Naive thymus-derived CD8-positive, alpha-beta T cell (primary cell): ENCODE results near the gene USP21. TPM values are rescaled to one million over a fixed set of nuclear protein-coding genes. Genes with fewer than 3 reads are reported as not detected.

Experiments used
- ATAC-seq, 2 donors: fragments of 150-1000 bp; cut with Tn5 transposase in 1 of 2; sonication (Bioruptor Pico), chemical (Tn5 transposase) in 1 of 2; 1 replicate in 1 of 2; 2 replicates in 1 of 2; pipeline ENCODE4 v1.10.0; 2021; ENCODE audit warnings: mild to moderate bottlenecking in 2 of 2, moderate library complexity in 2 of 2
- POLR2A ChIA-PET: fragments of 350-600 bp; sonication (Branson Sonifier 250); formaldehyde crosslinking; loops from one replicate; lab custom pipeline; 2021; ENCODE audit warnings: antibody characterized with exemption; lab: Charles Lee
- DNase-seq, 10 donors: peaks; one replicate each; pipeline versions ENCODE4 v3.0.0 to v3.0.0-alpha.2; 2020 to 2022
- H3K27ac Mint-ChIP-seq, 10 donors: one replicate each; pipeline ENCODE4 v1.8.0; 2020 to 2022; ENCODE audit warnings: mild to moderate bottlenecking in 10 of 10, mixed read lengths in 10 of 10, moderate library complexity in 4 of 10, inconsistent platforms in 1 of 10
- H3K27me3 Mint-ChIP-seq, 5 donors: one replicate each; pipeline ENCODE4 v1.8.0; 2021 to 2022; ENCODE audit warnings: mixed read lengths in 5 of 5
- H3K36me3 Mint-ChIP-seq, 3 donors: one replicate each; pipeline ENCODE4 v1.8.0; 2020 to 2022; ENCODE audit warnings: mixed read lengths in 3 of 3, mild to moderate bottlenecking in 2 of 3, inconsistent platforms in 1 of 3
- H3K4me1 Mint-ChIP-seq, 4 donors: one replicate each; pipeline ENCODE4 v1.8.0; 2021 to 2022; ENCODE audit warnings: mixed read lengths in 4 of 4
- H3K4me3 Mint-ChIP-seq, 10 donors: one replicate each; pipeline ENCODE4 v1.8.0; 2020 to 2022; ENCODE audit warnings: mild to moderate bottlenecking in 10 of 10, mixed read lengths in 10 of 10, moderate library complexity in 6 of 10, inconsistent platforms in 1 of 10
- H3K9me3 Mint-ChIP-seq, 9 donors: one replicate each; pipeline ENCODE4 v1.8.0; 2020 to 2022; ENCODE audit warnings: mixed read lengths in 9 of 9, mild to moderate bottlenecking in 3 of 9, inconsistent platforms in 1 of 9, moderate library complexity in 1 of 9
- polyA plus RNA-seq, 3 donors: library from polyadenylated mRNA; unstranded; fragments of 300-500 nt; fragmentation: Illumina TruSeq; gene quantifications; one replicate each; pipeline ENCODE4 v1.2.3, GENCODE V29; 2021
- total RNA-seq, 8 experiments: library from RNA in 2 of 8; stranded (reverse) in 2 of 8; gene quantifications; one replicate each; pipeline ENCODE4 v1.2.3 and lab custom pipeline; 2021 to 2026

USP21 gene
- total and polyA plus RNA-seq, 5 experiments from 2014 or later, result 13.8 to 63.8 (median 31.4) TPM

- H3K9me3 Mint-ChIP-seq, result no peaks in the 10 kb centered on the region
- peak overlapping the region; percentile 89 to 100 (median 94) for H3K27ac Mint-ChIP-seq
- POLR2A ChIA-PET, result interaction anchor here (0.6 to 3.9 kb wide), 16 partner anchors 8 to 136 kb away, joined by 3 to 27 read pairs (median 3); partner anchors contain the start of genes APOA2, ARHGAP30, B4GALT3 and NDUFS2
- ATAC-seq (peak; percentile 3 to 4), DNase-seq (no peak)
- no peaks in the 10 kb centered on the region for H3K27me3 Mint-ChIP-seq
- peaks cover 40 to 83% (median 79%) of the 10 kb centered on the region in 4 donors for H3K4me1 Mint-ChIP-seq
- peak overlapping the region; percentile 74 to 91 (median 88) for H3K4me3 Mint-ChIP-seq
- no peaks in the 10 kb centered on the region for H3K36me3 Mint-ChIP-seq
Measured at GRCh38 chr1:161185732-161186311, 26.5 kb downstream of the USP21 start.

- POLR2A ChIA-PET, result interaction anchor here (0.7 to 3.9 kb wide), 7 partner anchors 11 to 38 kb away, joined by 3 to 26 read pairs (median 5); partner anchors contain the start of genes B4GALT3, NDUFS2, PPOX and TOMM40L
- Mint-ChIP-seq H3K27me3 (no peaks in the 10 kb centered on the region), H3K36me3 (no peaks in the 10 kb centered on the region), H3K27ac (peak overlapping the region; percentile 89 to 100 (median 94)), H3K9me3 (no peaks in the 10 kb centered on the region), H3K4me3 (peak overlapping the region in 9 of 10 donors; percentile 2 to 79 (median 60)), H3K4me1 (peaks cover 36 to 77% (median 73%) of the 10 kb centered on the region in 4 donors)
- ATAC-seq (no peak), DNase-seq (no peak)
Measured at GRCh38 chr1:161187311-161187710, 28.0 kb downstream of the USP21 start.

- Mint-ChIP-seq H3K4me1 (peaks cover 36 to 76% (median 72%) of the 10 kb centered on the region in 4 donors), H3K9me3 (no peaks in the 10 kb centered on the region), H3K4me3 (peak overlapping the region in 4 of 10 donors; percentile 31 to 62 (median 36)), H3K27me3 (no peaks in the 10 kb centered on the region), H3K36me3 (no peaks in the 10 kb centered on the region), H3K27ac (peak overlapping the region in 8 of 10 donors; percentile 62 to 100 (median 82))
- ATAC-seq (no peak), DNase-seq (no peak)
- POLR2A ChIA-PET, result interaction anchor here (0.6 to 3.9 kb wide), 6 partner anchors 11 to 192 kb away, joined by 3 to 26 read pairs (median 4); partner anchors contain the start of genes ADAMTS4, B4GALT3 and PPOX
Measured at GRCh38 chr1:161188381-161188780, 29.1 kb downstream of the USP21 start.

- Mint-ChIP-seq H3K27me3 (no peaks in the 10 kb centered on the region), H3K4me1 (peaks cover 32 to 73% (median 67%) of the 10 kb centered on the region in 4 donors), H3K36me3 (no peaks in the 10 kb centered on the region), H3K4me3 (peak overlapping the region in 1 of 10 donors; percentile 34), H3K27ac (peak overlapping the region in 6 of 10 donors; percentile 43 to 100 (median 73)), H3K9me3 (no peaks in the 10 kb centered on the region)
- POLR2A ChIA-PET, result no interaction called here
- DNase-seq (no peak), ATAC-seq (no peak)
Measured at GRCh38 chr1:161189036-161189435, 29.7 kb downstream of the USP21 start.

- Mint-ChIP-seq H3K9me3 (no peaks in the 10 kb centered on the region), H3K27ac (peak overlapping the region in 3 of 10 donors; percentile 25 to 91 (median 49)), H3K4me1 (peaks cover 21 to 72% (median 61%) of the 10 kb centered on the region in 4 donors), H3K27me3 (no peaks in the 10 kb centered on the region), H3K36me3 (no peaks in the 10 kb centered on the region), H3K4me3 (no peak overlapping the region)
- POLR2A ChIA-PET, result interaction anchor here (0.5 to 5.8 kb wide), 13 partner anchors 8 to 183 kb away, joined by 3 to 59 read pairs (median 5); partner anchors contain the start of genes B4GALT3, DEDD, NDUFS2 and PPOX
- no peak for ATAC-seq
- no peak for DNase-seq
Measured at GRCh38 chr1:161190962-161191521, 31.7 kb downstream of the USP21 start.

GRCh38 chr1:161191971-161192370 is 32.7 kb downstream of the USP21 start:
- POLR2A ChIA-PET, result interaction anchor here (1.1 to 5.8 kb wide), 11 partner anchors 10 to 59 kb away, joined by 3 to 59 read pairs (median 5); partner anchors contain the start of genes B4GALT3, DEDD, NDUFS2 and PPOX
- H3K27me3 Mint-ChIP-seq, result no peaks in the 10 kb centered on the region
- no peaks in the 10 kb centered on the region for H3K36me3 Mint-ChIP-seq
- H3K27ac Mint-ChIP-seq, result peak overlapping the region in 5 of 10 donors; percentile 8 to 97 (median 35)
- no peak for DNase-seq
- no peaks in the 10 kb centered on the region for H3K9me3 Mint-ChIP-seq
- no peak overlapping the region for H3K4me3 Mint-ChIP-seq
- ATAC-seq, result no peak
- peaks cover 17 to 65% (median 53%) of the 10 kb centered on the region in 4 donors for H3K4me1 Mint-ChIP-seq

GRCh38 chr1:161192476-161193465 is 33.5 kb downstream of the USP21 start:
- peak; percentile 38 to 86 (median 66) for DNase-seq
- H3K27ac Mint-ChIP-seq, result peak overlapping the region; percentile 67 to 97 (median 91)
- no peaks in the 10 kb centered on the region for H3K27me3 Mint-ChIP-seq
- peak overlapping the region in 6 of 10 donors; percentile 44 to 68 (median 54) for H3K4me3 Mint-ChIP-seq
- ATAC-seq, result peak; percentile 97
- POLR2A ChIA-PET, result interaction anchor here (0.6 to 5.8 kb wide), 15 partner anchors 9 to 121 kb away, joined by 3 to 59 read pairs (median 5); partner anchors contain the start of genes APOA2, B4GALT3, NDUFS2 and PPOX
- H3K36me3 Mint-ChIP-seq, result no peaks in the 10 kb centered on the region
- peaks cover 10 to 64% (median 47%) of the 10 kb centered on the region in 4 donors for H3K4me1 Mint-ChIP-seq
- no peaks in the 10 kb centered on the region for H3K9me3 Mint-ChIP-seq

GRCh38 chr1:161193561-161194235 is 34.4 kb downstream of the USP21 start:
- DNase-seq, result no peak
- Mint-ChIP-seq H3K36me3 (no peaks in the 10 kb centered on the region), H3K27ac (peak overlapping the region in 4 of 10 donors; percentile 8 to 91 (median 34)), H3K27me3 (no peaks in the 10 kb centered on the region), H3K4me1 (peaks cover 10 to 59% (median 43%) of the 10 kb centered on the region in 4 donors), H3K9me3 (no peaks in the 10 kb centered on the region), H3K4me3 (no peak overlapping the region)
- no peak for ATAC-seq
- POLR2A ChIA-PET, result interaction anchor here (0.6 to 5.8 kb wide), 12 partner anchors 7 to 120 kb away, joined by 3 to 59 read pairs (median 6); partner anchors contain the start of genes APOA2, NDUFS2, PPOX and SDHC

GRCh38 chr1:161195171-161195570 is 35.9 kb downstream of the USP21 start:
- DNase-seq (no peak), ATAC-seq (no peak)
- peaks cover 13 to 60% (median 48%) of the 10 kb centered on the region in 4 donors for H3K4me1 Mint-ChIP-seq
- H3K9me3 Mint-ChIP-seq, result no peaks in the 10 kb centered on the region
- peak overlapping the region in 5 of 10 donors; percentile 23 to 68 (median 37) for H3K4me3 Mint-ChIP-seq
- POLR2A ChIA-PET, result interaction anchor here (1.8 to 5.8 kb wide), 4 partner anchors 14 to 31 kb away, joined by 7 to 48 read pairs (median 18); partner anchors contain the start of genes PPOX and TOMM40L
- H3K36me3 Mint-ChIP-seq, result no peaks in the 10 kb centered on the region
- peak overlapping the region in 9 of 10 donors; percentile 58 to 92 (median 86) for H3K27ac Mint-ChIP-seq
- no peaks in the 10 kb centered on the region for H3K27me3 Mint-ChIP-seq

- Mint-ChIP-seq H3K9me3 (no peaks in the 10 kb centered on the region), H3K4me1 (peaks cover 20 to 67% (median 56%) of the 10 kb centered on the region in 4 donors), H3K36me3 (no peaks in the 10 kb centered on the region), H3K27me3 (no peaks in the 10 kb centered on the region), H3K27ac (peak overlapping the region in 4 of 10 donors; percentile 13 to 71 (median 48)), H3K4me3 (no peak overlapping the region)
- ATAC-seq (no peak), DNase-seq (no peak)
- POLR2A ChIA-PET, result interaction anchor here (2.5 to 5.8 kb wide), 3 partner anchors 14 to 110 kb away, joined by 6 to 48 read pairs (median 25); partner anchors contain the start of gene PPOX
Measured at GRCh38 chr1:161196111-161196510, 36.8 kb downstream of the USP21 start.
